Fibroblast of skin of back (primary cell): ENCODE results near the gene RNASET2.
"Not testable (repeated sequence)": the region's sequence is repeated elsewhere in the genome, so short reads cannot be mapped to it uniquely, and the experiment has no call there.

ENCODE experiments used
- DNase-seq: peaks from one replicate; pipeline ENCODE4 v3.0.0-alpha.2; 2013

Gene RNASET2

DNA sequence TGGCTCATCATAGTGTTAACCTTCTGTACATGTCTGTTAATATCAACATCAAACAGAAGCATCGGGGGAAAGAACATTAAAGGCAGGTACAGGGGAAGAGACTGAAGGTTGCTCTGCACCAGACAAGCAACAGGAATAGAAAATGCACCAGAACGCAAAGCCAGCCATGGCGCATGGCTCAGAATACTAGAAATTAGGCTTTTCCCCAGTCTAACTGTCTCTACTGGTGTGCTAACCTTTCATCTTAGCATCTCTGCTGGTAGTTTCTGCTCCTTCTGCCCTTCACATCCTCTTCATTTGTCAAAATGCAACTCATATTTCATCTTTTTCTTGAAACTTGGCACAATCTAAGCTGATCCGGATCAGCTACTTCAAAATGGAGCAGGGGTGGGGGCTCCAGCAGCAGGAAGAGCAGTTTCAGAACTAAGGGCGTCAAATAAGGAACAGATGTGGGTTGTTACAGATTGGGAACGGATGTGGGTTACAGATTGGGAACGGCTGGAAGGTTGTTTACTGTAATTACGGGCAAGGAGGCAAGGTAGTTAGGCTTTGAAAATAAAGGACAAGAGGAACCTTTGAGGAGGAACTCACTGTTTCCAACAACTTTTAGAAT lies 13.1 kb upstream of the RNASET2 start:
- DNase-seq = no peak

DNA sequence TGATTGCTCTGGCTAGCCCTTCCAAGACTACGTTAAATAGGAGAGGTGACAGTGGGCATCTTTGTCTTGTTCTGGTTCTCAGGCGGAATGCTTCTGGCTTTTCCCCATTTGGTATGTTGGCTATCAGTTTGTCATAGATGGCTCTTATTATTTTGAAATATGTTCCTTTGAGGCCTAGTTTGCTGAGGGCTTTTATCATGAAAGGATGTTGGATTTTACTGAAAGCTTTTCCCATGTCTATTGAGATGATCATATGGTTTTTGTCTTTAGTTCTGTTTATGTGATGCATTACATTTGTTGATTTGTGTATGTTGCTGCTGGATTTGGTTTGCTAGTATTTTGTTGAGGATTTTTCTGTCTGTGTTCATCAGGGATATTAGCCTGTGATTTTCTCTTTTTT lies 9.9 kb upstream of the RNASET2 start:
- DNase-seq = no peak

DNA sequence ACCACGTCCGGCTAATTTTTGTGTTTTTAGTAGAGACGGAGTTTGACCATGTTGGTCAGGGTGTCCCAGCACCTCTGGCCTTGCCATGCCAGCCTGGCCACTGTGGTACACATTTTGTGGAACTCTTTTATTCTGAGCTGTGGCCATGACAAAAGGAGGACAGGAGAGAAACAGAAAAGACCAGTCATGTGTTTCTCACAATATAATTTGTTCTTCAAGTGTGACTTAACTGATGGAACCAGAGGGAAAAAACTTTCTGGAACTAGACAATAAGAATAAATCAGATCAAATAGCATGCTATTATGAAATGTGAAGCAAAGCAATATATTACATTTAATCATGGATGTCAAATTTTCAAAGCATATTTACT lies 4.2 kb upstream of the RNASET2 start:
- DNase-seq = no peak

- no peak for DNase-seq
Measured at GRCh38 chr6:166959911-166960608, 3.7 kb upstream of the RNASET2 start.

GRCh38 chr6:166958926-166959861 lies 2.8 kb upstream of the RNASET2 start:
- DNase-seq = no peak

DNA sequence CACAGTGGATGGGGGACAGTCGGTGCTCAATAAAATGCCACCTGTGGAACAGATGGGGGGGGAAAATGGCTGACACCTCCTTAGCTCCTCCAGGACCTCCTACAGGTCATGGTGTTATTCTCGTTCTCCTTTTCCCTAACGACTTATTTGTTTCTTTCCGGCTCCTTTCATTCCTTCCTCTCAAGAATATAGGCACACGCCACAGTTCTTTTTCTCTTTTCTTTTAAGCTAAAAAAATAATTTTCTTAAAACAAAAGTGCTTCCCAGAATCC lies 1.4 kb upstream of the RNASET2 start:
- DNase-seq = no peak

DNA sequence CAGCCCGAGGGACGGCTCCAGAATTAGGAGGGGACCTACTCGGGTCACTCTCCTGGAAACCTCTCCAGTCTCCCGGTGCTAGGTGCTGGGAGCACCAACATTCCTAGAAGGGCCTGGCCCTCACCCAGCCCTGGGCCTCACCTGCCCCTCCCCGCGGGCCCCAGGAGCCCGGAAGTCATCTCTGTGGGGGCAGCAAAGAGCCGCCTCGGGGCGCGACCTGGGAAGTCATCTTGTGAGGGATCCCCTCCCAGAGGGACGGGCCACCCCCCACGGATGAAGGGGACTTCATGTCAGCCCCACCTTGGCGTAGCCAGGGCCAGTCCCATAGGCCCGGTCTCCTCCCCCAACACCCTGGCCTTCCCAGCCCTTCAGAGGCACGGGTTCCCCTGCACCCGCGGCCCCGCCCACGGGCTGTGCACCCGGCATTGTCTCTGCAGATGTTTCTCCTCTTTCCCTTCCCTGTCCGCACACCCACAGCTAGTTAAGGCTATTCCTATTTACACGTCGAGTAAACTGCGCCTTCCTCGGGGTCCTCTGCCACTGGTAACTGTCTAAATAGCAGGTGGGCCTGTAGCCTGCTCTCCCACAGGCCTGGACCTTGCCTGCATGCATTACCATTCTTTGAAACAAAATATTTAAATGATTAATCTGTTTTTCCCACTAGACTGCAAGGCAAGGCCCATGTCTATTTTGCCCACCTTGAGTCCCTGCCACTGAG lies 896 bp upstream of the RNASET2 start:
- DNase-seq = no peak

DNA sequence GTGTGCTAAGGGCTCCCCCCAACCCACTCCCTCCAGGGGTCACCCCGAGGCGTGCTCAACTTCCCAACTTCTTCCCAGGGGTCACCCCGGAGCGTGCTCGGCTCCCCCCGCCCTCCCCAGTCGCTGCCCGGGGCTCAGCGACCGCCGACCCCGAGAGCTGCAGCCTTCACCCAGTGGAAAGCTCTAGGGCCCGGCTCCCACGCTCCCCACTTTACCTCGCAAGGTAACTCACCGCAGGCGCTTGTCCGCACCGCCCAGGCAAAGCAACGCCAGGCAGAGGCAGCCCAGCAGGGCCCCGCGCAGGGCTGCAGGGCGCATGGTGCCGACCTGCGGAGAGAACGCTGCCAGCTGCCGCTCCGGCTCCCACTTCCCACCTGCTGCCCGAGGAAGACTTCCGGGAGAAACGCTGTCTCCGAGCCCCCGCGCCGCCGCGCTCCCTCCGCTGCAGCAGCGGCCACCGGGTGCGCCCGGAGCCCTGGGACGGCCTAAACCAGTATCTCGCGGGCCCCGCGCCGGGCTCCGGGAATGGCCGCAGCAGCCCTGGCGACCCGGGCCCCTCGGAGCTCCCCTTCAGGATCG lies 396 bp downstream of the RNASET2 start:
- DNase-seq = no peak

GRCh38 chr6:166955121-166955864 lies 1.1 kb downstream of the RNASET2 start:
- DNase-seq = no peak

DNA sequence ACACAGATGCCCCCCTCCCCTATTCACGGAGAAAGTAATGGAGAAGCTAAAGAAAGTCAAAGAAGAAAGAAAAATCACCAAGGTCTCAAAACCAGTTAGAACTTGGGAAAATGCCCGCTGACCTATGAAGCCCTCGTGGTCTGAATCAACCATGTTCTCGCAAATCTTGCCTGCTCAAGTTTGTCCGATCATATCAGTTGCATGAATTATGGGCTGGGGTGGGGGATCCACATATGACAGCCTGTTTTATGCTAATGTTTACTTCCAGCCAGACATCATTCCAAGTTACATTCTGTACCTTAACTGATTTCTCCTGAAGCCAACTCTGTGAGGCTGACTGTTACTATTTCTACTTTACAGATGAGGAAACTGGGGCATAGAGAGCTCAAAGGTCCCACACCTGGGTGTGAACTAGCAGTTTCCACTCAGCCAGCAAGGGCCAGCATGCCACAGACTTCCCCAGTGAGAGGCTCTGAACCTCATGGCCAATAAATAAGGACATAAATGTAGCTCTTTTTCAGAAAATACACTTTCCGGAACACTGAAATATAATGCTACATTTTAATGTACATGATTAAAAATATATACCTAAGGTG lies 2.1 kb downstream of the RNASET2 start:
- DNase-seq = no peak

DNA sequence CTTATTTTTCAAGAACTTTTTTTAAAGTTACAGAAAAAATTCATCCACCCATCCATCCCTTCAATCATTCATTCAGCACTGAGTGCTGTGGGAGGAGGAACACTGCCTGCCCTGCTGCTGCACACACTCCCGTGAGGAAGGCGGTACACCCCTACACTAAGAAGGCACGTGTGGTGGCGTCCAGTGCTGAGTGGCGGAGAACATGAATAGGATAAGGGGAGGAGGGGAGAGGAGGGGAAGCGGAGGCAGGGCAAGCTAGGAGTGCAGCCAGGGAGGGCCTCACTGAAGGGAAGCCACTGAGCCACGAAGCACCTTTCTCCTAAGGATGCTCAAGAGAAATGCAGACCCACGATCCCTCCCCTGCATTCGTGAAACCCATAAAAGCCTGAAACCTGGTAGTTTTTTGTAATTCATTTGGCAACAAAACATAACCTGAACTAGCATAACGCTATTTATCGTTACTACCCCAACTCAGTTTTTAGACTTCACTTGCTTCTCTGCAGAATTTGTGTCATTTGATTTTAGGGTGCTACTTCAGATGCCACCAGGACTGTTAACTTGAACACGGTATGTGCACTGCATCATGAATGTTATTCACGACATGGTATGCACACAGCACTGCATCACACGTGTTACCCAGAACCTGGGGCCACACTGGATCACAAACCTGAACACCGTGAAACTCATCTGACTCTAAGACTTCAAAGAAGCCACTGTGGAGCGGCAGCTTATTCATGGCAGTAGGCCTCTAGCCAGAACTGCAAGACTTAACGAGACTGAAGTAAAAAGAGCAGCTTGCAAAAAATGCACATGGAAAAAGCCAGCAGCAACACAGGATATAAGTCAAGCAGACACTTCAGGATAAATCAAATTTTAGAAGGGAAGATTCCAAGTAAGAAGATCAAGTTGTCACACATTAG lies 3.5 kb downstream of the RNASET2 start:
- DNase-seq = no peak

- DNase-seq = no peak
Measured at GRCh38 chr6:166952121-166952520, 4.2 kb downstream of the RNASET2 start.

DNA sequence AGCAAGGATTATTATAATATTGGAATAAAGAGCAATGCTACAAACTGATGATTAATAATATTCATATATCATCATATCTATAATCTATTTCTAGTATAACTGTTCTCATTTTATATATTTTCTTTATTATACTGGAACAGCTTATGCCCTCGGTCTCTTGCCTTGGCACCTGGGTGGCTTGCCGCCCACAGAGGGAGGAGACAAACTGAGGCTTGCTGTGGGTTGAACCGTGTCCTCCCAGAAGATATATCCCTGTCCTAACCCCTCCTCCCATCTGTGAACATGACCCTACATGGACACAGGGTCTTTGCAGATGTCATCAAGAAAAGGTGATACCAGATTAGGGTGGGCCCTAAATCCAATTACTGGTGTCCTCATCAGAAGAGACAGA lies 4.7 kb downstream of the RNASET2 start:
- no peak for DNase-seq

GRCh38 chr6:166950892-166951669 lies 5.3 kb downstream of the RNASET2 start:
- DNase-seq = peak; percentile 53

DNA sequence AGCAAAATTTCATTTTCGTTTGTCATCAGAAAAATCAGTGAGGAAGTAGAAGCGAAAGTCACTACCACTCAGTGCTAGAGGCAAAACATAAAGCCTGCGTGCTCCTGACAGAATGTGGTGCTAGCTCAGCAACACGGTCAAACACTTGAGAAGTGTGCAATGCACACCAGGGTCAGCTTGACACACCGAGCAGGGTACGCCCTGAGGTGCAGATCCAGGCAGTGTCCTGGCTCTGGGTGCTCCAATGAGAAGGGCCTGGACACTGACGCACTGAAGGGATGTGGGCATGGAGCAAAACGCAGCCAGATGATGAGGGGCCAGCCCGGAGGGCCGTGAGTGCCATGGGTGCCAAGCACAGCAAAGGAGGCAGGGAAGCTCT lies 5.9 kb downstream of the RNASET2 start:
- DNase-seq = no peak

- no peak for DNase-seq
Measured at GRCh38 chr6:166949528-166950442, 6.6 kb downstream of the RNASET2 start.

DNA sequence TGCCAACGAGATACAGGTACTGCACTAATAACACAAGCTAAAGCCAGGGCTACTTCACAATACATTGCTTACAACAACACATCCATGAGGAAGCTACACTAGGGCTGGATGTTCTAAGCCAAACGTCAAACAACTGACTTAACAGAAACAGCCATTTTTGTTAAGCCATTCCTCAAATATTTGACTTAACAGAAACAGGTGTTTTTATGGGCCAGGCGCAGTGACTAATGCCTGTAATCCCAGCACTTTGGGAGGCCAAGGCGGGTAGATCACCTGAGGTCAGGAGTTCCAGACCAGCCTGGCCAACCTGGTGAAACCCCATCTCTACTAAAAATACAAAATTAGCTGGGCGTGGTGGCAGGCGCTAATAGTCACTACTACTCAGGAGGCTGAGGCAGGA lies 7.6 kb downstream of the RNASET2 start:
- DNase-seq = not testable (repeated sequence)

DNA sequence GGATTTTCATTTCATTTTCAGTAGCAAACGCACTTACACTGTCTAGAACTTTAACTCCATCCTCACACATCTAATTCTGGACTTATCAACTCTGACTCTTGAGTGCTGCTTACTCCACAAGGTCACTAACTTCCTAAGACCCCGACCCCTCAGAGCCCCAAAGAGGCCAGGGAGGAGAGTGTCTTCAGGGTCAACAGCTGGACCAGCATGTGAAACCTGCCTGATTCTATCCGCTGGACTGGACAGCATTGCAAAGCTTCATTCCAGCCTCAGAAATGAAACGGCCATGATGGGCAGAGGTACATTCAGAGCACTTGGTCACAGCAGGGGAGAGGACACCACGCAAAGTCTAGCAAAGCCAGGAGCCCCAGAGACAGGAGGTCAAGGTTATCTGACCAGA lies 9.1 kb downstream of the RNASET2 start:
- DNase-seq = no peak

DNA sequence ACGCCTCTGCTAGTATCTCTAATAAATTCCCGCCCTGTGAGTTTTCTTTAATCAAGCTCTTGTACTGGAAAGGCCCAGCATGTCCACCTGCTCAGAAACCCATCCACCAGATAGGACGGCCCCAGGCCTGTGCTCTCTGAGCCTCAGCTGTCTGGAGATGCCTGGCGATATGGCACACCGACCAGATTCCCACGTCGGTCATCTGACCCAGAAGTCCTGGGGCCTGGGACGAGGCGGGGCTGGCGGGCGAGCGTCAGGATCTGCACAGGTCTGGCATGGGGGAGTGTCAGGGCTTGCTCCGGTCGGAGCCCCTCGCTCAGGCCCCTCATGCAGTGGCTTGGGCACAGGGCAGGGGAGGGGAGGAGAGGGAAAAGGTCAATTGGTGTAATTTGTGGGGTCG lies 10.2 kb downstream of the RNASET2 start:
- no peak for DNase-seq
